Adrenal gland (tissue), 5 donors: ENCODE results near the gene TTLL10.

Experiments
- CTCF ChIP-seq, 6 experiments: fragments of 450-650 bp in 4 of 6; fragments of 200-600 bp in 2 of 6; sonication (generic) in 1 of 6; IDR thresholded peaks; 1 replicate in 5 of 6; 2 replicates in 1 of 6; pipeline versions ENCODE4 v1.5.1 to v1.8.0; 2016 to 2021; ENCODE audit warnings: antibody characterized with exemption in 6 of 6, mild to moderate bottlenecking in 2 of 6, moderate library complexity in 1 of 6
- POLR2A ChIP-seq, 2 donors: fragments of 450-650 bp; IDR thresholded peaks; one replicate each; pipeline ENCODE4 v1.6.1; 2017; ENCODE audit warnings: antibody characterized with exemption in 2 of 2, mild to moderate bottlenecking in 2 of 2, moderate library complexity in 1 of 2
- donor health status: DM: no; HTN: no; CAD: no.

GRCh38 chr1:1200876-1201810, 27.5 kb downstream of the TTLL10 start:
- TF ChIP-seq CTCF (IDR thresholded peaks at IDR 0.05): no peak
- no peak for TF ChIP-seq POLR2A (IDR thresholded peaks at IDR 0.05)
